ENCODE measurements around the gene CILP. TPM values are rescaled to one million over a fixed set of nuclear protein-coding genes. Genes with fewer than 3 reads are reported as not detected.

CILP gene
- total RNA-seq, 1 experiment from 2014 or later: 0.08 TPM

DNA sequence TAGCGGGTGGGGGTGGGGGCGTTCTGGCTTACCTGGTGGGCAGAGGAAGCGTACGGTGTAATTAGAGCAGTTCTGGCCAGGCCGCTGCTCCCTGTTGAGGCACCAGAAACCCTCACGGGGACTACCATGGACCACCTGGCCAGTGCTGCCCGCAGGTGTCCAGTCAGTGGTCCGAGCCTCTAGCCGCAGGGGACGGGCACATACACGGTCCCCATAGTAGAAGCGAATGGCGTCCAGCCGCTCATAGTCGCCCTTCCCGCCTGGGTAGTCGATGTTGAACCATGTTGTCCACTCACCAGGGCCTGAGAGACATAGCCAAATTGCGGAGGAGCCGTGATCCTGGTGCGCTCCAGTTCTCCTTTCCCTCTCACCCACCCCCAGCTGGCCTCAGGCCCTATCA, 4.5 kb downstream of the CILP start:
- intact Hi-C loops (cut with micrococcal nuclease; ENCODE audit: unreplicated experiment) (no loop called here), in situ Hi-C loops (cut with HindIII; ENCODE audit: low pct_unique_long_range_greater_than_20kb, low sequenced_read_pairs) (no loop called here)
- TF ChIP-seq REST (IDR thresholded peaks at IDR 0.05; ENCODE audit: insufficient read depth in 1 of 2, low read depth in 2 of 2, low read length in 1 of 2) (no peak), POLR2AphosphoS5 (IDR thresholded peaks at IDR 0.05; ENCODE audit: low read depth, low read length) (no peak), SIN3A (IDR thresholded peaks at IDR 0.05; ENCODE audit: borderline replicate concordance, insufficient read depth, low read depth, low read length) (no peak), TCF7L2 (IDR thresholded peaks at IDR 0.05; ENCODE audit: low read depth, low read length) (no peak)
- TF ChIP-seq, protein P1, sequence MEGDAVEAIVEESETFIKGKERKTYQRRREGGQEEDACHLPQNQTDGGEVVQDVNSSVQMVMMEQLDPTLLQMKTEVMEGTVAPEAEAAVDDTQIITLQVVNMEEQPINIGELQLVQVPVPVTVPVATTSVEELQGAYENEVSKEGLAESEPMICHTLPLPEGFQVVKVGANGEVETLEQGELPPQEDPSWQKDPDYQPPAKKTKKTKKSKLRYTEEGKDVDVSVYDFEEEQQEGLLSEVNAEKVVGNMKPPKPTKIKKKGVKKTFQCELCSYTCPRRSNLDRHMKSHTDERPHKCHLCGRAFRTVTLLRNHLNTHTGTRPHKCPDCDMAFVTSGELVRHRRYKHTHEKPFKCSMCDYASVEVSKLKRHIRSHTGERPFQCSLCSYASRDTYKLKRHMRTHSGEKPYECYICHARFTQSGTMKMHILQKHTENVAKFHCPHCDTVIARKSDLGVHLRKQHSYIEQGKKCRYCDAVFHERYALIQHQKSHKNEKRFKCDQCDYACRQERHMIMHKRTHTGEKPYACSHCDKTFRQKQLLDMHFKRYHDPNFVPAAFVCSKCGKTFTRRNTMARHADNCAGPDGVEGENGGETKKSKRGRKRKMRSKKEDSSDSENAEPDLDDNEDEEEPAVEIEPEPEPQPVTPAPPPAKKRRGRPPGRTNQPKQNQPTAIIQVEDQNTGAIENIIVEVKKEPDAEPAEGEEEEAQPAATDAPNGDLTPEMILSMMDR (IDR thresholded peaks at IDR 0.05): no peak
- ChIA-PET POLR2A (no interaction called here), CTCF (no interaction called here)
- H3K4me3 ChIP-seq (ENCODE audit: low read depth in 2 of 2, low read length in 2 of 2): no peak overlapping the region
- DNase-seq (ENCODE audit: low read depth, low spot score) (no peak), ATAC-seq (no peak)
- H3K27me3 ChIP-seq (ENCODE audit: control insufficient read depth, insufficient read depth, low read length): no peaks in the 10 kb centered on the region
- no peaks in the 10 kb centered on the region for H3K4me1 ChIP-seq (ENCODE audit: control insufficient read depth, insufficient read depth, low read length)
- H3K27ac ChIP-seq (ENCODE audit: low read length): no peak overlapping the region
- no peaks in the 10 kb centered on the region for H3K36me3 ChIP-seq (ENCODE audit: control insufficient read depth, insufficient read depth, low read length)
- no peaks in the 10 kb centered on the region for H3K9me3 ChIP-seq (ENCODE audit: control insufficient read depth, insufficient read depth, low read depth, low read length)
- BruUV-seq (replicated peaks): no TSS peak

DNA sequence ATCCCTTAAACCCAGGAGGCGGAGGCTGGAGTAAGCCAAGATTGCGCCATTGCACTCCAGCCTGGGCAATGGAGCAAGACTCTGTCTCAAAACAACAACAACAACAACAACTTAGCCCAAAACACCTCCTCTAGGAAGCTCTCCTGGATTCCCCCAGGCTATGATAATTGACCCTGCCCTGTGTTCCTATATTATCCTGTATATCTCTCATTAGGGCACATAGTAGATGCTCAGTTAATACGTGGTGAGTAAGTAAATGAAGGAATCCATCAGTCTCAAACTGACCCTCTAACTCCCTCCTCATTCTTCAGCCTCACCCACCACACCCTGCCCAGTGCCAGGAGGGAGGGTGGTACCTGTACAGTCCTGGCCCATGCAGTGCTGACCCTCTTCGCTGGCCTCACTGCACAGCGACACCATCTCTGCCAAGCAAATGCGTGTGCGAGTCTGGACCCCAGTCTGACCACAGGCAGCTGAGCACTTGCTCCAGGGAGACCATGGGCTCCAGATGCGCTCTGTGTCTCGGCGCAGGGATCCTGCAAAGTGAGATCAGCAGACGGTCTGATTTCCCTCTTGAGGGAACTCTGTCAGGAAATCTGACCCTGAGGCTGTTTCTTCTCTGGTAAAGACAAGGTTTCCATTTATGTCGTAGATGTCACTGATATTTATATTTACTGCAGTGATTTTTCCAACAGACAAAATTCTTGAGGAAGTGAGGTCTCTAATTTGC, 6.2 kb downstream of the CILP start:
- H3K9me3 ChIP-seq (ENCODE audit: control insufficient read depth, insufficient read depth, low read depth, low read length): no peaks in the 10 kb centered on the region
- H3K4me3 ChIP-seq (ENCODE audit: low read depth in 2 of 2, low read length in 2 of 2): no peak overlapping the region
- BruUV-seq (replicated peaks): no TSS peak
- H3K36me3 ChIP-seq (ENCODE audit: control insufficient read depth, insufficient read depth, low read length): no peaks in the 10 kb centered on the region
- in situ Hi-C loops (cut with HindIII; ENCODE audit: low pct_unique_long_range_greater_than_20kb, low sequenced_read_pairs): no loop called here
- intact Hi-C loops (cut with micrococcal nuclease; ENCODE audit: unreplicated experiment): no loop called here
- POLR2A ChIA-PET: interaction anchor here (0.6 kb wide), 1 partner anchor 76 kb away, joined by 3 read pairs; no protein-coding TSS in a partner anchor
- DNase-seq (ENCODE audit: low read depth, low spot score) (no peak), ATAC-seq (no peak)
- no peaks in the 10 kb centered on the region for H3K27me3 ChIP-seq (ENCODE audit: control insufficient read depth, insufficient read depth, low read length)
- CTCF ChIA-PET: no interaction called here
- no peak overlapping the region for H3K27ac ChIP-seq (ENCODE audit: low read length)
- TF ChIP-seq REST (IDR thresholded peaks at IDR 0.05; ENCODE audit: insufficient read depth in 1 of 2, low read depth in 2 of 2, low read length in 1 of 2) (no peak), POLR2AphosphoS5 (IDR thresholded peaks at IDR 0.05; ENCODE audit: low read depth, low read length) (no peak), SIN3A (IDR thresholded peaks at IDR 0.05; ENCODE audit: borderline replicate concordance, insufficient read depth, low read depth, low read length) (no peak), TCF7L2 (IDR thresholded peaks at IDR 0.05; ENCODE audit: low read depth, low read length) (no peak)
- TF ChIP-seq, protein P1 (IDR thresholded peaks at IDR 0.05): no peak
- no peaks in the 10 kb centered on the region for H3K4me1 ChIP-seq (ENCODE audit: control insufficient read depth, insufficient read depth, low read length)
